ENCODE data around the gene B3GALNT2. TPM values are rescaled to one million over a fixed set of nuclear protein-coding genes. Genes with fewer than 3 reads are reported as not detected.
"Not testable (repeated sequence)": the region's sequence is repeated elsewhere in the genome, so short reads cannot be mapped to it uniquely, and the experiment has no call there.

B3GALNT2 gene
- total RNA-seq, 1 donor from 2014 or later = 34.0 TPM

- TF ChIP-seq CTCF (IDR thresholded peaks at IDR 0.05; ENCODE audit: insufficient read depth, low read length, poor library complexity, severe bottlenecking) = no peak
- H3K4me3 ChIP-seq (ENCODE audit: low read depth, low read length) = no peak overlapping the region
- DNase-seq (ENCODE audit: low read depth) = no peak
- H3K36me3 ChIP-seq (ENCODE audit: control insufficient read depth, insufficient read depth, low read length) = no peaks in the 10 kb centered on the region
- no peaks in the 10 kb centered on the region for H3K27me3 ChIP-seq (ENCODE audit: control insufficient read depth, insufficient read depth, low read length)
Measured at GRCh38 chr1:235461954-235462353, 42.3 kb downstream of the B3GALNT2 start.

- Histone ChIP-seq H3K36me3 (ENCODE audit: control insufficient read depth, insufficient read depth, low read length) (no peaks in the 10 kb centered on the region), H3K27me3 (ENCODE audit: control insufficient read depth, insufficient read depth, low read length) (no peaks in the 10 kb centered on the region), H3K4me3 (ENCODE audit: low read depth, low read length) (no peak overlapping the region)
- no peak for DNase-seq (ENCODE audit: low read depth)
- no peak for TF ChIP-seq CTCF (IDR thresholded peaks at IDR 0.05; ENCODE audit: insufficient read depth, low read length, poor library complexity, severe bottlenecking)
Measured at GRCh38 chr1:235460770-235461169, 43.5 kb downstream of the B3GALNT2 start.

- H3K4me3 ChIP-seq (ENCODE audit: low read depth, low read length); DNase-seq (ENCODE audit: low read depth); H3K36me3 ChIP-seq (ENCODE audit: control insufficient read depth, insufficient read depth, low read length); H3K27me3 ChIP-seq (ENCODE audit: control insufficient read depth, insufficient read depth, low read length): not testable (repeated sequence)
Measured at GRCh38 chr1:235457856-235458255, 46.4 kb downstream of the B3GALNT2 start.

- no peak overlapping the region for H3K4me3 ChIP-seq (ENCODE audit: low read depth, low read length)
- H3K27me3 ChIP-seq (ENCODE audit: control insufficient read depth, insufficient read depth, low read length) = no peaks in the 10 kb centered on the region
- no peak for TF ChIP-seq CTCF (IDR thresholded peaks at IDR 0.05; ENCODE audit: insufficient read depth, low read length, poor library complexity, severe bottlenecking)
- no peak for DNase-seq (ENCODE audit: low read depth)
- H3K36me3 ChIP-seq (ENCODE audit: control insufficient read depth, insufficient read depth, low read length) = no peaks in the 10 kb centered on the region
Measured at GRCh38 chr1:235455823-235456222, 48.4 kb downstream of the B3GALNT2 start.

GRCh38 chr1:235455097-235455496, 49.2 kb downstream of the B3GALNT2 start:
- no peaks in the 10 kb centered on the region for H3K36me3 ChIP-seq (ENCODE audit: control insufficient read depth, insufficient read depth, low read length)
- H3K4me3 ChIP-seq (ENCODE audit: low read depth, low read length) = no peak overlapping the region
- DNase-seq (ENCODE audit: low read depth) = no peak
- TF ChIP-seq CTCF (IDR thresholded peaks at IDR 0.05; ENCODE audit: insufficient read depth, low read length, poor library complexity, severe bottlenecking) = no peak
- H3K27me3 ChIP-seq (ENCODE audit: control insufficient read depth, insufficient read depth, low read length) = no peaks in the 10 kb centered on the region

GRCh38 chr1:235454021-235454420, 50.2 kb downstream of the B3GALNT2 start:
- no peak for DNase-seq (ENCODE audit: low read depth)
- Histone ChIP-seq H3K36me3 (ENCODE audit: control insufficient read depth, insufficient read depth, low read length) (peaks cover 1% of the 10 kb centered on the region), H3K27me3 (ENCODE audit: control insufficient read depth, insufficient read depth, low read length) (no peaks in the 10 kb centered on the region), H3K4me3 (ENCODE audit: low read depth, low read length) (no peak overlapping the region)
- no peak for TF ChIP-seq CTCF (IDR thresholded peaks at IDR 0.05; ENCODE audit: insufficient read depth, low read length, poor library complexity, severe bottlenecking)
